HepG2 (cell line): ENCODE measurements around the gene FAM168A. TPM values are rescaled to one million over a fixed set of nuclear protein-coding genes. Genes with fewer than 3 reads are reported as not detected.

ENCODE experiments used
- ATAC-seq: fragments of 200-7000 bp; cut with Tn5 transposase; 3 replicates; pipeline ENCODE4 v1.9.1; 2020; ENCODE audit warnings: mild to moderate bottlenecking, moderate library complexity
- BruUV-seq: library from RNA; stranded (reverse); fragments of 400-500 nt; replicated peaks from 2 replicates; lab custom pipeline; 2021; lab: Mats Ljungman, UMichigan
- CTCF ChIA-PET: fragments of 300-600 bp; formaldehyde crosslinking; extraction: SDS; loops from one replicate; lab custom pipeline; 2021; ENCODE audit warnings: low total read pairs, inconsistent platforms, low intra/inter-chr PET ratio; lab: Yijun Ruan, JAX
- POLR2A ChIA-PET: fragments of 350-600 bp; sonication (Branson Sonifier 250); formaldehyde crosslinking; loops from one replicate; lab custom pipeline; 2020; ENCODE audit warnings: antibody characterized with exemption, inconsistent platforms; lab: Yijun Ruan, JAX
- DNase-seq: peaks from one replicate; pipeline ENCODE4 v3.0.0-alpha.2; 2015; ENCODE audit warnings: low spot score
- FAIRE-seq: peaks from 3 replicates; lab custom pipeline; 2011; peaks lifted over from hg19 to GRCh38; lab: Jason Lieb, UNC
- H2AFZ ChIP-seq: one replicate; pipeline ENCODE4 v1.6.1; 2011; ENCODE audit warnings: low read length, inconsistent platforms
- H3K27ac ChIP-seq: fragments of 300-600 bp; 3 replicates; pipeline ENCODE4 v1.8.0; 2011; ENCODE audit warnings: mixed run types, mild to moderate bottlenecking, mixed read lengths, low read length, inconsistent platforms; ENCODE audit not compliant: insufficient read depth; ENCODE audit errors: extremely low read length
- H3K27me3 ChIP-seq, 2 experiments: fragments of 200-600 bp in 1 of 2; 2 replicates in 1 of 2; 3 replicates in 1 of 2; pipeline versions ENCODE4 v1.6.0 to v1.8.0; 2011; ENCODE audit warnings: low read length in 2 of 2, mild to moderate bottlenecking in 2 of 2, moderate library complexity in 2 of 2, inconsistent platforms in 1 of 2; ENCODE audit not compliant: insufficient read depth in 2 of 2, control insufficient read depth in 1 of 2
- H3K36me3 ChIP-seq, 2 experiments: fragments of 200-600 bp in 1 of 2; replicated peaks in 1 of 2; 2 replicates in 1 of 2; 3 replicates in 1 of 2; pipeline versions ENCODE4 v1.5.1 to v1.8.0; 2011; ENCODE audit warnings: low read length in 2 of 2, inconsistent platforms in 1 of 2; ENCODE audit not compliant: insufficient read depth in 2 of 2, control insufficient read depth in 1 of 2
- H3K4me1 ChIP-seq: 2 replicates; pipeline ENCODE4 v1.5.1; 2012; ENCODE audit warnings: low read length, inconsistent platforms; ENCODE audit not compliant: insufficient read depth
- H3K4me2 ChIP-seq: 2 replicates; pipeline ENCODE4 v1.6.0; 2011; ENCODE audit warnings: low read depth, low read length, inconsistent platforms
- H3K4me3 ChIP-seq, 3 experiments: fragments of 200-600 bp in 1 of 3; sonication (generic), shearing (Covaris generic) in 1 of 3; replicated peaks in 1 of 3; 2 replicates each; pipeline ENCODE4 v1.5.1; 2011 to 2016; ENCODE audit warnings: low read length in 3 of 3, inconsistent platforms in 2 of 3, low read depth in 2 of 3, mild to moderate bottlenecking in 2 of 3, control low read depth in 1 of 3, mixed read lengths in 1 of 3; ENCODE audit not compliant: insufficient read depth in 1 of 3
- H3K79me2 ChIP-seq: one replicate; pipeline ENCODE4 v1.6.1; 2011; ENCODE audit warnings: low read length, inconsistent platforms; ENCODE audit not compliant: insufficient read depth
- H3K9ac ChIP-seq: 2 replicates; pipeline ENCODE4 v1.6.0; 2011; ENCODE audit warnings: mild to moderate bottlenecking, low read depth, low read length, inconsistent platforms; ENCODE audit not compliant: insufficient read depth
- H3K9me3 ChIP-seq: 2 replicates; pipeline ENCODE4 v1.5.1; 2012; ENCODE audit warnings: mild to moderate bottlenecking, low read length
- H4K20me1 ChIP-seq: 2 replicates; pipeline ENCODE4 v1.6.0; 2011; ENCODE audit warnings: inconsistent platforms, mild to moderate bottlenecking, low read length, moderate library complexity; ENCODE audit not compliant: insufficient read depth
- AGO1 ChIP-seq: fragments of 200-400 bp; formaldehyde crosslinking; IDR thresholded peaks from 2 replicates; pipeline ENCODE4 v1.6.1; 2017; ENCODE audit warnings: mild to moderate bottlenecking, low read depth, low read length, moderate library complexity; ENCODE audit not compliant: poor library complexity, severe bottlenecking
- ATF3 ChIP-seq: sonication (generic); formaldehyde crosslinking; IDR thresholded peaks from 2 replicates; pipeline ENCODE4 v1.4.0; 2020; ENCODE audit warnings: missing genetic modification reagents
- E2F1 ChIP-seq: sonication (generic); formaldehyde crosslinking; IDR thresholded peaks from 2 replicates; pipeline ENCODE4 v1.5.0; 2020; ENCODE audit warnings: missing genetic modification reagents
- HMG20B ChIP-seq: conservative IDR thresholded peaks from 2 replicates; pipeline ENCODE4 v1.6.1; 2016; ENCODE audit warnings: missing genetic modification reagents, missing compliant biosample characterization
- IRX3 ChIP-seq: sonication (generic); formaldehyde crosslinking; IDR thresholded peaks from 2 replicates; pipeline ENCODE4 v1.8.1; 2023; ENCODE audit warnings: mild to moderate bottlenecking, low read depth, missing genetic modification reagents, borderline replicate concordance
- ISX ChIP-seq: sonication (generic); formaldehyde crosslinking; conservative IDR thresholded peaks from 2 replicates; pipeline ENCODE4 v1.5.0; 2020; ENCODE audit warnings: missing genetic modification reagents
- NFATC3 ChIP-seq: sonication (generic); formaldehyde crosslinking; IDR thresholded peaks from 2 replicates; pipeline ENCODE4 v1.5.1; 2020; ENCODE audit warnings: mild to moderate bottlenecking, missing genetic modification reagents
- PLRG1 ChIP-seq: fragments of 450-650 bp; conservative IDR thresholded peaks from 2 replicates; pipeline ENCODE4 v1.6.1; 2016
- PTBP1 ChIP-seq: fragments of 200-400 bp; formaldehyde crosslinking; IDR thresholded peaks from 2 replicates; pipeline ENCODE4 v1.6.1; 2018; ENCODE audit warnings: low read length, low read depth; ENCODE audit not compliant: poor library complexity, severe bottlenecking
- THAP9 ChIP-seq: sonication (generic); formaldehyde crosslinking; IDR thresholded peaks from 2 replicates; pipeline ENCODE4; 2020; ENCODE audit warnings: missing genetic modification reagents, mild to moderate bottlenecking, borderline replicate concordance
- ZFP36L2 ChIP-seq: sonication (generic); formaldehyde crosslinking; IDR thresholded peaks from 2 replicates; pipeline ENCODE4 v1.4.0; 2020; ENCODE audit warnings: missing genetic modification reagents
- ZFP62 ChIP-seq: sonication (generic); formaldehyde crosslinking; IDR thresholded peaks from 2 replicates; pipeline ENCODE4 v1.4.0; 2020; ENCODE audit warnings: missing genetic modification reagents
- ZMYM4 ChIP-seq: sonication (generic); formaldehyde crosslinking; IDR thresholded peaks from 2 replicates; pipeline ENCODE4 v1.8.1; 2023; ENCODE audit warnings: mild to moderate bottlenecking, missing genetic modification reagents
- ZNF350 ChIP-seq: sonication (generic); formaldehyde crosslinking; IDR thresholded peaks from 2 replicates; pipeline ENCODE4 v1.4.0; 2020; ENCODE audit warnings: mild to moderate bottlenecking, low read depth, missing genetic modification reagents, borderline replicate concordance
- ZNF460 ChIP-seq: sonication (generic); formaldehyde crosslinking; IDR thresholded peaks from 2 replicates; pipeline ENCODE4 v1.5.1; 2020; ENCODE audit warnings: missing genetic modification reagents, mild to moderate bottlenecking, borderline replicate concordance
- ZNF766 ChIP-seq: sonication (generic); formaldehyde crosslinking; IDR thresholded peaks from 2 replicates; pipeline ENCODE4 v1.5.0; 2020; ENCODE audit warnings: missing genetic modification reagents, borderline replicate concordance
- ZNF775 ChIP-seq: sonication (generic); formaldehyde crosslinking; IDR thresholded peaks from 2 replicates; pipeline ENCODE4 v1.4.0; 2020; ENCODE audit warnings: missing genetic modification reagents, mild to moderate bottlenecking, moderate library complexity, borderline replicate concordance
- ZZZ3 ChIP-seq: sonication (generic); formaldehyde crosslinking; IDR thresholded peaks from 2 replicates; pipeline ENCODE4 v1.4.0; 2020; ENCODE audit warnings: missing genetic modification reagents, mild to moderate bottlenecking, borderline replicate concordance
- WGBS: methylation state at CpG from one replicate; pipeline ENCODE4 v1.1.6; 2017; ENCODE audit warnings: low lambda C conversion rate; 5-methylcytosine and 5-hydroxymethylcytosine counted together
- in situ Hi-C: cut with HindIII; loops from 2 replicates; pipeline ENCODE4 v1.10.0; 2017; ENCODE audit warnings: low pct_unique_long_range_greater_than_20kb; ENCODE audit not compliant: extremely low pct_ligation_motif_present
- intact Hi-C: fragments of 100-400 bp; cut with micrococcal nuclease; formaldehyde crosslinking; loops from one replicate; pipeline ENCODE4 v1.10.0; 2022; ENCODE audit not compliant: unreplicated experiment
- polyA plus RNA-seq, 8 experiments: library from polyadenylated mRNA; depleted of rRNA in 3 of 8; stranded (reverse) in 7 of 8; unstranded in 1 of 8; fragments of >200 nt; fragmentation: Illumina TruSeq in 4 of 8; extraction: Trizol in 4 of 8; gene quantifications; 2 replicates each; pipeline versions ENCODE4 v1.2.1 to v1.2.3, GENCODE V29; 2011 to 2016; ENCODE audit warnings: low read depth in 4 of 8, missing spikeins in 1 of 8, mixed read lengths in 1 of 8; ENCODE audit not compliant: insufficient read depth in 1 of 8
- total RNA-seq, 5 experiments: library from RNA; depleted of rRNA; stranded (reverse); fragments of >200 nt; fragmentation: Illumina TruSeq; extraction: Trizol; gene quantifications; 2 replicates each; pipeline ENCODE4 v1.2.3, GENCODE V29; 2016; ENCODE audit warnings: low read depth in 1 of 5

FAM168A gene
- total and polyA plus RNA-seq, 2 of the 13 experiments (the other 11 are each of a cell fraction or from before 2014, with no cell fraction given): 13.9 to 15.8 TPM

- no peak for TF ChIP-seq E2F1
- TF ChIP-seq, all 625 proteins: peak for 0
Measured at GRCh38 chr11:73623686-73624085, 25.8 kb upstream of the FAM168A start (continued).

DNA sequence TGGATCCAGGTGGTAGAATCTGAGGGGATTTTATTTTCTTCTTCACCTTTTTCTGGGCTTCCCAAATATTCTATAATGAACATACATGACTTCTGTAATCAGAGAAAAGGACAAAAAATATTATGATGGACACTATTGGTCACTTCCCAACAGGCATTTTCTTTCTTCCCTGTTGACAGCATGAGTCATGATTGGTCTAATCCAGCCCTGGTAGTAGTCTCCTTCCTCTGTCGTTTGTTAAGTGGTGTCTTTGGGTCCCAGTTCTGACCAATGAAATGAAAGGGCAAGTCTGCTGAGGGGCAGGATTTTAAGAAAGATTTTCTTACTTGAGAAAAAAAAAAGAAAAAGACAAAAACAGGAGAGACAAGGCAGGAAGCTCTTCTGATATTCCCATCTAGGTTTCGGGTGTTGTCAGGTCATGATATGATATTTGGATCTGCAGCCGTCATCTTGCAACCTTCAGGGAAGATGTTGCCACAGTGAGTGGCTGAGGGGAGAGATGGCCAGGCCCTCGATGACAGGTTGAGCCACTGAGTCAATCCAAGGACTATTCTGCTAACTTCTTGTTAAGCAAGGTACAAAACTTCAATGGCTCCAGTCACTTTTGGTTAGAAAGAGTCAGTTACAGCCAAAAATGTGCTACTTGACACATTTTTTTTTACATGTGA is 25.1 kb upstream of the FAM168A start:
- FAIRE-seq: no peak
- Histone ChIP-seq H3K4me2 (no peak overlapping the region), H3K27me3 (0 out of 5 replicates have a peak, but pooled peaks cover 0 to 6% of the 10 kb centered on the region in 2 experiments), H2AFZ (no peak overlapping the region), H4K20me1 (no peaks in the 10 kb centered on the region), H3K9ac (no peak overlapping the region), H3K9me3 (no peaks in the 10 kb centered on the region), H3K36me3 (no peaks in the 10 kb centered on the region), H3K79me2 (no peaks in the 10 kb centered on the region), H3K4me3 (no peak overlapping the region), H3K27ac (no peak overlapping the region), H3K4me1 (peaks cover 7% of the 10 kb centered on the region; the same call in 1 of the 2 replicates)
- no TSS peak for BruUV-seq
- DNase-seq: no peak
- ATAC-seq: no peak
- CTCF ChIA-PET: interaction anchor here (3.8 kb wide), 1 partner anchor 38 kb away, joined by 59 read pairs; no protein-coding TSS in a partner anchor
- intact Hi-C loops: loop anchor here (10.0 kb wide), 1 partner anchor 218 kb away; no protein-coding TSS in a partner anchor
- WGBS: 47% methylated on average over 4 of the region's 4 CpGs
- POLR2A ChIA-PET: no interaction called here
- in situ Hi-C loops: loop anchor here (10.0 kb wide), 1 partner anchor 218 kb away; no protein-coding TSS in a partner anchor
- TF ChIP-seq ZMYM4 (CRISPR knock-in tag) (no peak), ZNF350 (CRISPR knock-in tag) (no peak), ZNF775 (CRISPR knock-in tag) (no peak), ZFP36L2 (no peak), NFATC3 (CRISPR knock-in tag) (no peak), ZNF766 (CRISPR knock-in tag) (no peak), ISX (CRISPR knock-in tag) (no peak), IRX3 (no peak), PTBP1 (no peak), ZFP62 (no peak), AGO1 (no peak), HMG20B (CRISPR knock-in tag) (no peak), THAP9 (CRISPR knock-in tag) (no peak), ZNF460 (CRISPR knock-in tag) (no peak), PLRG1 (no peak), ZZZ3 (no peak), ATF3 (CRISPR knock-in tag) (no peak)
